ENCODE results near the gene TEKT1.
"Not testable (repeated sequence)": the region's sequence is repeated elsewhere in the genome, so short reads cannot be mapped to it uniquely, and the experiment has no call there.

TEKT1 gene

GRCh38 chr17:6831661-6832263 lies at the start of gene TEKT1:
TEKT1 (minus strand) TSS chr17:6831729; CDS start chr17:6830376, 1,353 bp downstream.
- Histone ChIP-seq H3K36me3 (ENCODE audit: control insufficient read depth, insufficient read depth, low read length) (no peaks in the 10 kb centered on the region), H3K4me1 (ENCODE audit: control insufficient read depth, insufficient read depth, low read length) (no peaks in the 10 kb centered on the region), H3K27me3 (ENCODE audit: control insufficient read depth, insufficient read depth, low read length) (peaks cover 23% of the 10 kb centered on the region), H3K9ac (ENCODE audit: low read depth, low read length) (no peak within 1 kb of the TSS), H3K9me3 (ENCODE audit: control insufficient read depth, insufficient read depth, low read length) (no peaks in the 10 kb centered on the region), H3K4me3 (ENCODE audit: low read depth, low read length) (peak within 1 kb of the TSS; percentile 60)

GRCh38 chr17:6879221-6879975 lies 47.9 kb upstream of the TEKT1 start:
- H3K27me3 ChIP-seq (ENCODE audit: control insufficient read depth, insufficient read depth, low read length); H3K36me3 ChIP-seq (ENCODE audit: control insufficient read depth, insufficient read depth, low read length); H3K9me3 ChIP-seq (ENCODE audit: control insufficient read depth, insufficient read depth, low read length); H3K9ac ChIP-seq (ENCODE audit: low read depth, low read length); H3K4me3 ChIP-seq (ENCODE audit: low read depth, low read length); H3K4me1 ChIP-seq (ENCODE audit: control insufficient read depth, insufficient read depth, low read length): not testable (repeated sequence)

- not testable (repeated sequence) for H3K36me3 ChIP-seq (ENCODE audit: control insufficient read depth, insufficient read depth, low read length); H3K9me3 ChIP-seq (ENCODE audit: control insufficient read depth, insufficient read depth, low read length); H3K27me3 ChIP-seq (ENCODE audit: control insufficient read depth, insufficient read depth, low read length); H3K9ac ChIP-seq (ENCODE audit: low read depth, low read length); H3K4me1 ChIP-seq (ENCODE audit: control insufficient read depth, insufficient read depth, low read length); H3K4me3 ChIP-seq (ENCODE audit: low read depth, low read length)
Measured at GRCh38 chr17:6875276-6875675, 43.7 kb upstream of the TEKT1 start.

- H3K4me3 ChIP-seq (ENCODE audit: low read depth, low read length) = no peak overlapping the region
- no peaks in the 10 kb centered on the region for H3K27me3 ChIP-seq (ENCODE audit: control insufficient read depth, insufficient read depth, low read length)
- no peak overlapping the region for H3K9ac ChIP-seq (ENCODE audit: low read depth, low read length)
- no peaks in the 10 kb centered on the region for H3K36me3 ChIP-seq (ENCODE audit: control insufficient read depth, insufficient read depth, low read length)
- H3K4me1 ChIP-seq (ENCODE audit: control insufficient read depth, insufficient read depth, low read length) = no peaks in the 10 kb centered on the region
- no peaks in the 10 kb centered on the region for H3K9me3 ChIP-seq (ENCODE audit: control insufficient read depth, insufficient read depth, low read length)
Measured at GRCh38 chr17:6872936-6873335, 41.4 kb upstream of the TEKT1 start.

- no peaks in the 10 kb centered on the region for H3K36me3 ChIP-seq (ENCODE audit: control insufficient read depth, insufficient read depth, low read length)
- no peak overlapping the region for H3K9ac ChIP-seq (ENCODE audit: low read depth, low read length)
- H3K4me3 ChIP-seq (ENCODE audit: low read depth, low read length) = no peak overlapping the region
- H3K4me1 ChIP-seq (ENCODE audit: control insufficient read depth, insufficient read depth, low read length) = no peaks in the 10 kb centered on the region
- H3K27me3 ChIP-seq (ENCODE audit: control insufficient read depth, insufficient read depth, low read length) = no peaks in the 10 kb centered on the region
- H3K9me3 ChIP-seq (ENCODE audit: control insufficient read depth, insufficient read depth, low read length) = no peaks in the 10 kb centered on the region
Measured at GRCh38 chr17:6870841-6871240, 39.3 kb upstream of the TEKT1 start.

GRCh38 chr17:6868582-6868981 lies 37.1 kb upstream of the TEKT1 start:
- Histone ChIP-seq H3K36me3 (ENCODE audit: control insufficient read depth, insufficient read depth, low read length) (no peaks in the 10 kb centered on the region), H3K27me3 (ENCODE audit: control insufficient read depth, insufficient read depth, low read length) (no peaks in the 10 kb centered on the region), H3K4me1 (ENCODE audit: control insufficient read depth, insufficient read depth, low read length) (no peaks in the 10 kb centered on the region), H3K4me3 (ENCODE audit: low read depth, low read length) (no peak overlapping the region), H3K9ac (ENCODE audit: low read depth, low read length) (no peak overlapping the region), H3K9me3 (ENCODE audit: control insufficient read depth, insufficient read depth, low read length) (no peaks in the 10 kb centered on the region)

GRCh38 chr17:6867849-6868248 lies 36.3 kb upstream of the TEKT1 start:
- no peaks in the 10 kb centered on the region for H3K4me1 ChIP-seq (ENCODE audit: control insufficient read depth, insufficient read depth, low read length)
- H3K4me3 ChIP-seq (ENCODE audit: low read depth, low read length) = no peak overlapping the region
- H3K9ac ChIP-seq (ENCODE audit: low read depth, low read length) = no peak overlapping the region
- H3K9me3 ChIP-seq (ENCODE audit: control insufficient read depth, insufficient read depth, low read length) = no peaks in the 10 kb centered on the region
- H3K27me3 ChIP-seq (ENCODE audit: control insufficient read depth, insufficient read depth, low read length) = no peaks in the 10 kb centered on the region
- no peaks in the 10 kb centered on the region for H3K36me3 ChIP-seq (ENCODE audit: control insufficient read depth, insufficient read depth, low read length)

- Histone ChIP-seq H3K36me3 (ENCODE audit: control insufficient read depth, insufficient read depth, low read length) (no peaks in the 10 kb centered on the region), H3K4me1 (ENCODE audit: control insufficient read depth, insufficient read depth, low read length) (peaks cover 4% of the 10 kb centered on the region), H3K9ac (ENCODE audit: low read depth, low read length) (no peak overlapping the region), H3K27me3 (ENCODE audit: control insufficient read depth, insufficient read depth, low read length) (no peaks in the 10 kb centered on the region), H3K9me3 (ENCODE audit: control insufficient read depth, insufficient read depth, low read length) (no peaks in the 10 kb centered on the region), H3K4me3 (ENCODE audit: low read depth, low read length) (no peak overlapping the region)
Measured at GRCh38 chr17:6862825-6863224, 31.3 kb upstream of the TEKT1 start.

GRCh38 chr17:6862122-6862521 lies 30.6 kb upstream of the TEKT1 start:
- no peaks in the 10 kb centered on the region for H3K27me3 ChIP-seq (ENCODE audit: control insufficient read depth, insufficient read depth, low read length)
- H3K4me1 ChIP-seq (ENCODE audit: control insufficient read depth, insufficient read depth, low read length) = peaks cover 4% of the 10 kb centered on the region
- no peaks in the 10 kb centered on the region for H3K9me3 ChIP-seq (ENCODE audit: control insufficient read depth, insufficient read depth, low read length)
- no peak overlapping the region for H3K4me3 ChIP-seq (ENCODE audit: low read depth, low read length)
- H3K9ac ChIP-seq (ENCODE audit: low read depth, low read length) = no peak overlapping the region
- no peaks in the 10 kb centered on the region for H3K36me3 ChIP-seq (ENCODE audit: control insufficient read depth, insufficient read depth, low read length)

GRCh38 chr17:6857904-6858303 lies 26.4 kb upstream of the TEKT1 start:
- Histone ChIP-seq H3K4me3 (ENCODE audit: low read depth, low read length) (no peak overlapping the region), H3K4me1 (ENCODE audit: control insufficient read depth, insufficient read depth, low read length) (peaks cover 4% of the 10 kb centered on the region), H3K9ac (ENCODE audit: low read depth, low read length) (no peak overlapping the region), H3K27me3 (ENCODE audit: control insufficient read depth, insufficient read depth, low read length) (no peaks in the 10 kb centered on the region), H3K9me3 (ENCODE audit: control insufficient read depth, insufficient read depth, low read length) (no peaks in the 10 kb centered on the region), H3K36me3 (ENCODE audit: control insufficient read depth, insufficient read depth, low read length) (no peaks in the 10 kb centered on the region)

- Histone ChIP-seq H3K4me3 (ENCODE audit: low read depth, low read length) (no peak overlapping the region), H3K9me3 (ENCODE audit: control insufficient read depth, insufficient read depth, low read length) (no peaks in the 10 kb centered on the region), H3K36me3 (ENCODE audit: control insufficient read depth, insufficient read depth, low read length) (no peaks in the 10 kb centered on the region), H3K27me3 (ENCODE audit: control insufficient read depth, insufficient read depth, low read length) (no peaks in the 10 kb centered on the region), H3K9ac (ENCODE audit: low read depth, low read length) (no peak overlapping the region), H3K4me1 (ENCODE audit: control insufficient read depth, insufficient read depth, low read length) (peaks cover 1% of the 10 kb centered on the region)
Measured at GRCh38 chr17:6857336-6857735, 25.8 kb upstream of the TEKT1 start.

- H3K4me1 ChIP-seq (ENCODE audit: control insufficient read depth, insufficient read depth, low read length) = no peaks in the 10 kb centered on the region
- H3K36me3 ChIP-seq (ENCODE audit: control insufficient read depth, insufficient read depth, low read length) = no peaks in the 10 kb centered on the region
- no peak overlapping the region for H3K4me3 ChIP-seq (ENCODE audit: low read depth, low read length)
- peaks cover 4% of the 10 kb centered on the region for H3K27me3 ChIP-seq (ENCODE audit: control insufficient read depth, insufficient read depth, low read length)
- H3K9me3 ChIP-seq (ENCODE audit: control insufficient read depth, insufficient read depth, low read length) = no peaks in the 10 kb centered on the region
- no peak overlapping the region for H3K9ac ChIP-seq (ENCODE audit: low read depth, low read length)
Measured at GRCh38 chr17:6856051-6856450, 24.5 kb upstream of the TEKT1 start.
